Fibroblast of lung (primary cell): ENCODE data around the gene NR3C1. TPM values are rescaled to one million over a fixed set of nuclear protein-coding genes. Genes with fewer than 3 reads are reported as not detected.

Source experiments
- DNase-seq, 2 donors: peaks; one replicate each; pipeline versions ENCODE4 v3.0.0 to v3.0.0-alpha.2; 2010; ENCODE audit warnings: low read depth in 2 of 2
- H2AFZ ChIP-seq: 2 replicates; pipeline ENCODE4 v1.5.1; 2012; ENCODE audit warnings: low read length, control low read depth, inconsistent platforms
- H3K27ac ChIP-seq: 2 replicates; pipeline ENCODE4 v1.5.1; 2011; ENCODE audit warnings: low read length, control low read depth; ENCODE audit not compliant: insufficient read depth
- H3K27me3 ChIP-seq: 2 replicates; pipeline ENCODE4 v1.5.1; 2011; ENCODE audit warnings: mild to moderate bottlenecking, low read length; ENCODE audit not compliant: control insufficient read depth, insufficient read depth
- H3K36me3 ChIP-seq: 2 replicates; pipeline ENCODE4 v1.5.1; 2011; ENCODE audit warnings: low read length; ENCODE audit not compliant: control insufficient read depth, insufficient read depth
- H3K4me1 ChIP-seq: 2 replicates; pipeline ENCODE4 v1.5.1; 2011; ENCODE audit warnings: low read length; ENCODE audit not compliant: control insufficient read depth, insufficient read depth; ENCODE audit errors: extremely low read depth
- H3K4me2 ChIP-seq: 2 replicates; pipeline ENCODE4 v1.5.1; 2011; ENCODE audit warnings: low read length, control low read depth; ENCODE audit not compliant: insufficient read depth; ENCODE audit errors: extremely low read depth
- H3K4me3 ChIP-seq, 4 experiments: fragments of 200-600 bp in 1 of 4; sonication (generic) in 1 of 4; replicated peaks in 1 of 4; 2 replicates each; pipeline ENCODE4 v1.5.1; 2011 to 2016; ENCODE audit warnings: low read length in 4 of 4, low read depth in 3 of 4, mild to moderate bottlenecking in 3 of 4, control low read depth in 2 of 4, inconsistent platforms in 1 of 4, mixed read lengths in 1 of 4; ENCODE audit not compliant: insufficient read depth in 1 of 4; ENCODE audit errors: control extremely low read depth in 1 of 4
- H3K79me2 ChIP-seq: 2 replicates; pipeline ENCODE4 v1.5.1; 2012; ENCODE audit warnings: mild to moderate bottlenecking, low read length, inconsistent platforms; ENCODE audit not compliant: control insufficient read depth, insufficient read depth
- H3K9ac ChIP-seq: 2 replicates; pipeline ENCODE4 v1.5.1; 2011; ENCODE audit warnings: mild to moderate bottlenecking, low read length, control low read depth; ENCODE audit not compliant: insufficient read depth
- H3K9me3 ChIP-seq: 2 replicates; pipeline ENCODE4 v1.5.1; 2012; ENCODE audit warnings: low read depth, low read length; ENCODE audit not compliant: control insufficient read depth, insufficient read depth
- H4K20me1 ChIP-seq: 2 replicates; pipeline ENCODE4 v1.5.1; 2011; ENCODE audit warnings: low read length; ENCODE audit not compliant: control insufficient read depth, insufficient read depth; ENCODE audit errors: extremely low read depth
- CTCF ChIP-seq, 2 donors: IDR thresholded peaks in 1 of 2; conservative IDR thresholded peaks in 1 of 2; 1 replicate in 1 of 2; 2 replicates in 1 of 2; pipeline ENCODE4 v1.5.1; 2011 to 2012; ENCODE audit warnings: low read length in 2 of 2, control low read depth in 1 of 2, inconsistent platforms in 1 of 2, low read depth in 1 of 2, mild to moderate bottlenecking in 1 of 2
- EZH2 ChIP-seq: IDR thresholded peaks from 2 replicates; pipeline ENCODE4 v1.5.1; 2012; ENCODE audit warnings: low read length, control low read depth, mild to moderate bottlenecking; ENCODE audit errors: missing control alignments
- polyA plus RNA-seq, 2 donors: library from polyadenylated mRNA; depleted of rRNA in 1 of 2; stranded (reverse) in 1 of 2; unstranded in 1 of 2; fragments of >200 nt; gene quantifications; 2 replicates each; pipeline ENCODE4 v1.2.1, GENCODE V29; 2011 to 2012; ENCODE audit warnings: missing spikeins in 1 of 2
- total RNA-seq: library from RNA; depleted of rRNA; stranded (reverse); fragments of >200 nt; gene quantifications from 2 replicates; pipeline ENCODE4 v1.2.1, GENCODE V29; 2014

NR3C1 gene
- total and polyA plus RNA-seq, 2 donors (not counting 1 experiment from before 2014, with no cell fraction given) = 85.3 to 126 TPM

DNA sequence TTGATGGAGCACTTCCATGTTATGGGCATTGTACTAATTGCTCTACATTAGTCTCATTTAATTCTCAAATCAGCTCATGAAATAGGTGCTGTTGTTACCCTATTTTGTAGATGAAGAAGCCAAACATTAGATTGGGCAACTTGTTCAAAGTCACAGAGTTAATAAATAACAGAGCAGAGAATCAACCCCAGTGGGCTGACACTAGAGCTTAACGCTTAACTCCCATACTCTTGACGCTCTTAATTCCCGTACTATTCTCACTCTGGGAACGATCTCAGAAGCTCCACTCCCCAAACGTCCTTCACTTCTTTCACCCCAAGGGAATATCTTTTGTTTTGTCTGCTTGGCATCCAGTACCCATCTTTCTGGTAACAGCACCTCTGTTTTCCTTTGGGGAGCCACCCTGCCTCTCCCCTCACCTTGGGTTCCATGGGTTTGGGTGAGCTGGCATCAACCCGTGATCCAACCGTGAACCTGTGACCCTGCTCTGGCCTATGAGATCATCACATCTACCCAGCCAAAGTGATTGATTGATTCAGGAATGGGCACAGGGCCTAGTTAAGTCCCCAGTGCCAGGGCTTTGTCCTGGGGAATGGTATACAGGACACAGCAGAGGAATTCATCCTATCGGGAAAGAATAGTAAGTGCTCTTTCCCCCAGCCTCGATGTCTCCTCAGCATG is 169.2 kb downstream of the NR3C1 start:
- TF ChIP-seq CTCF (conservative IDR thresholded peaks at IDR 0.05 in 1 of 2, IDR thresholded peaks at IDR 0.05 in 1 of 2; ENCODE audit: low read depth in 1 of 2, low read length in 2 of 2) = no peak
- no peak for TF ChIP-seq EZH2
- H3K4me1 ChIP-seq = peaks cover 10% of the 10 kb centered on the region
- H3K79me2 ChIP-seq = no peaks in the 10 kb centered on the region
- H3K9ac ChIP-seq = no peak overlapping the region
- no peaks in the 10 kb centered on the region for H4K20me1 ChIP-seq
- H3K27ac ChIP-seq = no peak overlapping the region
- no peak for DNase-seq
- no peak overlapping the region for H2AFZ ChIP-seq
- H3K4me3 ChIP-seq = no peak overlapping the region
- no peaks in the 10 kb centered on the region for H3K9me3 ChIP-seq
- H3K36me3 ChIP-seq = no peaks in the 10 kb centered on the region
- no peak overlapping the region for H3K4me2 ChIP-seq
- H3K27me3 ChIP-seq = no peaks in the 10 kb centered on the region

DNA sequence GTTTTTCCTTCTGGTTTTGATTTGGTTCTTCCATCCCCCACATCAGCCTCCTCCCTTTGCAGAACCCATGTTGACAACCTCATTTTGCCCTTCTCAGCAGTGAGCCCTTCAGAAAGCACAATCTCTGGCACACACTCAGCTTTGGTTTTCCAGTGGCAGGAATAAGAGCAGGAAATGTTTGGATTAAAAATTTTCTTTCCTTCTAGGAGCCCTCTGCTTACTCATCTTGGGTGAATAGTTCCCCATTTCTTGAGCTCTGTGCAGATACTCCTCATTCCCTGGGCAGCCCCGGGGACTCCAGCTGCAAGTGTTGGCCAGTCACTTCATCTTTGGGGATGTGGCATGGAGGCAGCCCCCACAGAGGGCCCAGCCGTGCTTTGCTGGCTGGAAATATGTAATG is 170.5 kb downstream of the NR3C1 start:
- Histone ChIP-seq H4K20me1 (no peaks in the 10 kb centered on the region), H2AFZ (no peak overlapping the region), H3K9me3 (no peaks in the 10 kb centered on the region), H3K27me3 (no peaks in the 10 kb centered on the region), H3K9ac (no peak overlapping the region), H3K4me1 (peaks cover 10% of the 10 kb centered on the region), H3K36me3 (no peaks in the 10 kb centered on the region), H3K27ac (peak overlapping the region; percentile 5), H3K4me2 (no peak overlapping the region), H3K79me2 (no peaks in the 10 kb centered on the region), H3K4me3 (no peak overlapping the region)
- TF ChIP-seq CTCF (conservative IDR thresholded peaks at IDR 0.05 in 1 of 2, IDR thresholded peaks at IDR 0.05 in 1 of 2; ENCODE audit: low read depth in 1 of 2, low read length in 2 of 2) = no peak
- no peak for TF ChIP-seq EZH2
- peak; percentile 54 to 83 for DNase-seq

DNA sequence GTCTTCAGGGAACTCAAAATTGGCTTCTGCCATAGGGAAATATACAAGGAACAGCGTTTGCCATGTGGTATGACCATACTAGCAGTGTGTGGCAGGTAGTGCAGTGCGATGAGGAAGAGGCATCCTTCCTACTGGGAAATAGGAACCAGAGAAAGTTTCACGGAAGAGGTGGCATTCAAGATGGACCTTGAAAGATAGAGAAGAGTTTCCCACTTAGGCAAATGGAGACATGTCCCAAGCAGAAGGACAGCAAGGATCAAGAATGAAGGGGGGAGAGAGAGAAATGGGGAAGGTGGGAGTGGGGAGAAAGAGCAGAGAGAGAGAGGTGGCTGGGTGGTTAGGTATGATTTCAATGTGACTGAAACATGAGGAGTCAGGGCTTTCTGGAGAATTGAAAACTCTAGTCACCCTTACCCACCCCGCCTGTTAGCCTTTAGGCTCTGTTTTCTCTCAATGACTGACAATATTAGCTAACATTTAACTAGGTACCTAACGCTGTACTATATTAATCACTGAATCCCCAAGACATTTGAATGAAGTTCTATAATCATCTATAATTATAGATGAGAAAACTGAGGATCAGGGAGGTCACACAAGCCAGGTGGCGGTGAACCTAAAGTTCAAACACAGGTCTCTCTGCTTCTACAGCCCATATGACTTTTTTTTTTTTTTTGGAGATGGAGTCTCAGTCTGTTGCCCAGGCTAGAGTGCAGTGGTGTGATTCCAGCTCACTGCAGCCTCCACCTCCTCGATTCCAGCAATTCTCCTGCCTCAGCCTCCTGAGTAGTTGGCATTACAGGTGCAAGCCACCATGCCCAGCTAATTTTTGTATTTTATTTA is 171.3 kb downstream of the NR3C1 start:
- Histone ChIP-seq H3K4me3 (no peak overlapping the region), H3K79me2 (no peaks in the 10 kb centered on the region), H3K27ac (peak overlapping the region; percentile 19), H3K9me3 (no peaks in the 10 kb centered on the region), H3K36me3 (no peaks in the 10 kb centered on the region), H3K4me2 (no peak overlapping the region), H2AFZ (no peak overlapping the region), H3K4me1 (peaks cover 10% of the 10 kb centered on the region), H3K9ac (no peak overlapping the region), H4K20me1 (no peaks in the 10 kb centered on the region), H3K27me3 (no peaks in the 10 kb centered on the region)
- no peak for TF ChIP-seq CTCF (conservative IDR thresholded peaks at IDR 0.05 in 1 of 2, IDR thresholded peaks at IDR 0.05 in 1 of 2; ENCODE audit: low read depth in 1 of 2, low read length in 2 of 2)
- no peak for TF ChIP-seq EZH2
- no peak for DNase-seq
